ENCODE measurements around the gene TRAF6. TPM values are rescaled to one million over a fixed set of nuclear protein-coding genes. Genes with fewer than 3 reads are reported as not detected.

TRAF6 gene
- total and polyA plus RNA-seq, 2 of the 13 experiments (the other 11 are each of a cell fraction or from before 2014, with no cell fraction given): 3.3 to 5.9 TPM

GRCh38 chr11:36540998-36541397 is 30.9 kb upstream of the TRAF6 start (continued):
- TF ChIP-seq GABPA (IDR thresholded peaks at IDR 0.05; ENCODE audit: low read depth, low read length) (no peak), GABPA (CRISPR knock-in tag; IDR thresholded peaks at IDR 0.05; ENCODE audit: low read depth) (no peak), PREB (CRISPR knock-in tag; IDR thresholded peaks at IDR 0.05) (no peak), ARNT (IDR thresholded peaks at IDR 0.05) (no peak), TCF7L2 (IDR thresholded peaks at IDR 0.05; ENCODE audit: low read depth, low read length) (no peak), E2F5 (CRISPR knock-in tag; conservative IDR thresholded peaks at IDR 0.05) (no peak), DDIT3 (CRISPR knock-in tag; IDR thresholded peaks at IDR 0.05) (no peak), ZNF333 (CRISPR knock-in tag; IDR thresholded peaks at IDR 0.05; ENCODE audit: borderline replicate concordance) (no peak), MED13 (CRISPR knock-in tag; IDR thresholded peaks at IDR 0.05) (no peak), ZC3H13 (CRISPR knock-in tag; IDR thresholded peaks at IDR 0.05) (no peak), IKZF4 (CRISPR knock-in tag; IDR thresholded peaks at IDR 0.05; ENCODE audit: borderline replicate concordance, low read depth, not compliant biosample characterization) (no peak), ZNF784 (CRISPR knock-in tag; IDR thresholded peaks at IDR 0.05; ENCODE audit: borderline replicate concordance) (no peak), HNRNPUL1 (IDR thresholded peaks at IDR 0.05; ENCODE audit: low read depth, low read length) (no peak), ATF1 (CRISPR knock-in tag; IDR thresholded peaks at IDR 0.05) (no peak), PRDM15 (CRISPR knock-in tag; IDR thresholded peaks at IDR 0.05) (no peak), FOXP4 (CRISPR knock-in tag; IDR thresholded peaks at IDR 0.05) (peak; percentile 73; the same call in 1 of the 2 replicates), PHF5A (CRISPR knock-in tag; IDR thresholded peaks at IDR 0.05; ENCODE audit: low read depth, unreplicated experiment) (no peak), ZBTB10 (CRISPR knock-in tag; IDR thresholded peaks at IDR 0.05; ENCODE audit: borderline replicate concordance) (no peak), POLR2AphosphoS5 (IDR thresholded peaks at IDR 0.05; ENCODE audit: low read depth, low read length) (no peak)

Data from HepG2 (cell line).